Pancreas (tissue), 10 donors: Measurements from ENCODE around the gene GPC1. TPM values are rescaled to one million over a fixed set of nuclear protein-coding genes. Genes with fewer than 3 reads are reported as not detected.

Experiments used
- ATAC-seq, 4 donors: fragments of 200-7000 bp; cut with Tn5 transposase; one replicate each; pipeline versions ENCODE4 v1.8.0 to v1.9.1; 2020; ENCODE audit warnings: mild to moderate bottlenecking in 4 of 4, moderate library complexity in 4 of 4
- DNase-seq, 6 donors: peaks; one replicate each; pipeline ENCODE4 v3.0.0-alpha.2; 2020
- FAIRE-seq: peaks from 2 replicates; lab custom pipeline; 2012; peaks lifted over from hg19 to GRCh38; lab: Jason Lieb, UNC
- H3K27ac ChIP-seq, 4 donors: fragments of 200-600 bp; sonication (generic); 1 replicate in 3 of 4; 2 replicates in 1 of 4; pipeline versions ENCODE4 v1.5.0 to v1.8.0; 2020
- H3K27me3 ChIP-seq, 4 donors: fragments of 200-600 bp; one replicate each; pipeline ENCODE4 v1.8.0; 2021
- H3K36me3 ChIP-seq, 3 donors: fragments of 200-600 bp; sonication (generic) in 1 of 3; one replicate each; pipeline versions ENCODE4 v1.5.0 to v1.8.0; 2020 to 2021
- H3K4me1 ChIP-seq, 3 donors: fragments of 200-600 bp; one replicate each; pipeline ENCODE4 v1.8.0; 2021
- H3K4me3 ChIP-seq, 4 donors: fragments of 200-600 bp; sonication (generic) in 2 of 4; one replicate each; pipeline versions ENCODE4 v1.5.0 to v1.8.0; 2020 to 2021
- H3K9me3 ChIP-seq, 4 donors: fragments of 200-600 bp; one replicate each; pipeline ENCODE4 v1.8.0; 2021
- WGBS, 2 donors: extraction: QIAGEN DNeasy Blood & Tissue Kit; methylation state at CpG; one replicate each; pipeline ENCODE4 v1.1.7; 2013; 5-methylcytosine and 5-hydroxymethylcytosine counted together
- intact Hi-C, 3 donors: fragments of 100-400 bp; cut with DNase I; formaldehyde crosslinking; loops; one replicate each; pipeline versions ENCODE4 v1.11.1 to v1.14.2; 2022
- polyA plus RNA-seq, 2 donors: library from polyadenylated mRNA; stranded (reverse); fragments of 200-250 nt; gene quantifications; one replicate each; pipeline ENCODE4 v1.2.3, GENCODE V29; 2013
- total RNA-seq, 6 donors: library from RNA; stranded (reverse); fragmentation: NEBNext Ultra II Directional in 4 of 6; extraction: Animal tissue kit (Norgen Biotek cat#: 25700) in 4 of 6; gene quantifications; one replicate each; pipeline versions ENCODE4 v1.2.1 to v1.2.4, GENCODE V29; 2021 to 2023
- TF ChIP-seq, protein P1 (sequence below), 4 donors: fragments of 200-600 bp; sonication (generic) in 3 of 4; IDR thresholded peaks; one replicate each; pipeline versions ENCODE4 v1.5.0 to v1.8.0; 2021; ENCODE audit warnings: antibody characterized with exemption in 4 of 4
- donor health status: healthy with polysubstance abuse.
- donor health status: DM: no; HTN: no; CAD: no; lungs with moderate emphysema.
- donor health status: DM: no; HTN: no; CAD: no.
- donor health status: control.
- donor health status: control.
- donor health status: Bipolar disorder and iron deficiency.
- donor health status: DM: yes; HTN: yes; CAD: no.
- donor health status: DM: no; HTN: no; CAD: no.
- donor health status: DM: no; HTN: no; CAD: no.
- donor health status: DM: yes; HTN: yes; CAD: no.

GPC1 gene
- total and polyA plus RNA-seq, 8 donors: 11.7 to 37.6 (median 18.0) TPM

DNA sequence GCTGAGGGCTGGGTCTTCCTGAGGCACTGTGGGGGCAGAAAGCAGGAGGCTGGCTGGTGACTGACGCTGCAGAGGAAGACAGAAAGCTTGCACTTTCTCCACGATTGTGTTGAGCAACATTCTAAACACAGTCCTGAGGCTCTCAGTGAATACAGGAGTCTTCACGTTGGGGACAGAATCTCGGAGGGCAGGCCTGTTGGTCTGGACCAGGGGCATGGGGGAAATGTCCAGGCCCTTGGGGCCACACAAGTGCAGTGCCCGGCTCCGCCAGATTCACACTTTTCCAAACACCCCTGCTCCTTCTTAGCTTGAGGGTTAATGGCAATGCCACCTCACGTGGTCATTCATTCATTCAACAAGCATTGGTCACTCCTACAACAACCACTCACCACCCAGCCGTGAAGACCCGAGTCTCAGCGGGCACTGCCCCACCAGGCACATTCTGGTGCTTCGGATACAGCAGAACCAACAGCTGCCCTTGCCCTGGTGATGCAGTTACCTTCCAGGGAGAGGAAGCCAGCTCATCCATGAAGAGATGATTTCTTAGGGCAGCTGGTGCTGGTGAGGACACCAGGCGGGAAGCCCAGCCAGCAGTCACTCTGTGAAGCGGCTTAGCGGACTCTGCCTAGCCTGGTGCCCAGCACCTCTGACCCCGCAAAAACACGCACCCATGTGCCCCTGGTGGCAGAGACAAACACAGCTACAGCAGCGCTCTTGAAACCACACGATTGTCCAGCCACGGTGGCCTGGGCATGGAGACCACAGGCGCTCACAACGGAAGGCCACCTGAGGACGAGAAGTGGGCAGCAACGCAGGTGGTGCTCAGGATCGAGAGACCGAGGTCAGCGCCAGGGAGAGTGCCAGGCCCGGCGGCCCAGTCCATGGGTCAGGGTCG, 10.9 kb upstream of the GPC1 start:
- intact Hi-C loops: no loop called here
- peaks cover 0 to 10% (median 0%) of the 10 kb centered on the region in 3 donors for H3K4me1 ChIP-seq
- H3K36me3 ChIP-seq: no peaks in the 10 kb centered on the region
- 82 to 89% methylated on average over 29 of the region's 29 CpGs for WGBS, 2 donors
- no peak for ATAC-seq
- H3K27ac ChIP-seq: no peak overlapping the region
- TF ChIP-seq, protein P1, sequence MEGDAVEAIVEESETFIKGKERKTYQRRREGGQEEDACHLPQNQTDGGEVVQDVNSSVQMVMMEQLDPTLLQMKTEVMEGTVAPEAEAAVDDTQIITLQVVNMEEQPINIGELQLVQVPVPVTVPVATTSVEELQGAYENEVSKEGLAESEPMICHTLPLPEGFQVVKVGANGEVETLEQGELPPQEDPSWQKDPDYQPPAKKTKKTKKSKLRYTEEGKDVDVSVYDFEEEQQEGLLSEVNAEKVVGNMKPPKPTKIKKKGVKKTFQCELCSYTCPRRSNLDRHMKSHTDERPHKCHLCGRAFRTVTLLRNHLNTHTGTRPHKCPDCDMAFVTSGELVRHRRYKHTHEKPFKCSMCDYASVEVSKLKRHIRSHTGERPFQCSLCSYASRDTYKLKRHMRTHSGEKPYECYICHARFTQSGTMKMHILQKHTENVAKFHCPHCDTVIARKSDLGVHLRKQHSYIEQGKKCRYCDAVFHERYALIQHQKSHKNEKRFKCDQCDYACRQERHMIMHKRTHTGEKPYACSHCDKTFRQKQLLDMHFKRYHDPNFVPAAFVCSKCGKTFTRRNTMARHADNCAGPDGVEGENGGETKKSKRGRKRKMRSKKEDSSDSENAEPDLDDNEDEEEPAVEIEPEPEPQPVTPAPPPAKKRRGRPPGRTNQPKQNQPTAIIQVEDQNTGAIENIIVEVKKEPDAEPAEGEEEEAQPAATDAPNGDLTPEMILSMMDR (IDR thresholded peaks at IDR 0.05): no peak
- H3K4me3 ChIP-seq: no peak overlapping the region
- no peak for FAIRE-seq
- no peaks in the 10 kb centered on the region for H3K27me3 ChIP-seq
- peak; percentile 2 to 51 (median 16) for DNase-seq
- no peaks in the 10 kb centered on the region for H3K9me3 ChIP-seq

DNA sequence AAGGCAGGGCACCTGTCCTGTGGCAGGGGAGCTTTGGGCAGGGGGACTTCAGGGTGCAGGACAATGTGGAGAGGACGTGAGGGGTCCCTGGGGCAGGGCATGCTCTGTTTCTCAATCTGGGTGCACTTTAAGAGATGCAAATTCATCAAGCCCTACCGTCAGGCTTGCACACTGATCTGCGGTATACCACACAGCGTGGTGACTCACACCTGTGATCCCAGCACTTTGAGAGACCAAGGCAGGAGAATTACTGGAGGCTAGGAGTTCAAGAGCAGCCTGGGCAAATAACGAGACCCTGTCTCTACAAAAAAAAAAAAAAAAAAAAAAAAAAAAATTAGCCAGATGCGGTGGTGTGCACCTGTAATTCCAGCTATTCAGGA, 10.2 kb upstream of the GPC1 start:
- no peaks in the 10 kb centered on the region for H3K9me3 ChIP-seq
- H3K4me3 ChIP-seq: no peak overlapping the region
- 88 to 95% methylated on average over 6 of the region's 6 CpGs for WGBS, 2 donors
- FAIRE-seq (no peak), ATAC-seq (no peak), DNase-seq (no peak)
- H3K27me3 ChIP-seq: no peaks in the 10 kb centered on the region
- intact Hi-C loops: no loop called here
- no peaks in the 10 kb centered on the region for H3K36me3 ChIP-seq
- no peak overlapping the region for H3K27ac ChIP-seq
- H3K4me1 ChIP-seq: peaks cover 0 to 10% (median 0%) of the 10 kb centered on the region in 3 donors
- TF ChIP-seq, protein P1 (IDR thresholded peaks at IDR 0.05): no peak

DNA sequence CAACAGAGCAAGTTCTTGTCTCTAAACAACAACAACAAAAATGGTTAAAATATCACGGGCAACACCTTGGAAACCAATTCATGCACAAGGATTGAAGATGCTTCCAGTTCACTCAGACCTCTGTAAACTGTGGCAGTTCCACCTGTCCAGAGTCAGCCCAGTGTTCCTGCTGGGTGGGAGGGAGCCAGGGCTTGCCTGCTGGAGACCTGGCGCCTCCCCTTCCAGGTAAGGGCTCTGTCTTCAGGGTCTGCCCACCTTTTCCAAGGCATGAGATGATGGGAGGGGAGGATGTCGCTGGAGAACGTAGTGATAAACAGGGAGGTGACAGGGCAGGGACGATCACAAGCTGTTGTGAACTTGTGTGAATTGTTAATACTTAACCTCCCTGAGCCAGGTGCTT, 9.8 kb upstream of the GPC1 start:
- intact Hi-C loops: no loop called here
- Histone ChIP-seq H3K27ac (no peak overlapping the region), H3K9me3 (no peaks in the 10 kb centered on the region), H3K27me3 (no peaks in the 10 kb centered on the region), H3K36me3 (no peaks in the 10 kb centered on the region), H3K4me3 (no peak overlapping the region), H3K4me1 (peaks cover 0 to 10% (median 0%) of the 10 kb centered on the region in 3 donors)
- DNase-seq (peak in 2 of 6 donors; percentile 1 to 7), FAIRE-seq (no peak), ATAC-seq (no peak)
- 77 to 82% methylated on average over 5 of the region's 5 CpGs for WGBS, 2 donors
- TF ChIP-seq, protein P1 (IDR thresholded peaks at IDR 0.05): no peak

DNA sequence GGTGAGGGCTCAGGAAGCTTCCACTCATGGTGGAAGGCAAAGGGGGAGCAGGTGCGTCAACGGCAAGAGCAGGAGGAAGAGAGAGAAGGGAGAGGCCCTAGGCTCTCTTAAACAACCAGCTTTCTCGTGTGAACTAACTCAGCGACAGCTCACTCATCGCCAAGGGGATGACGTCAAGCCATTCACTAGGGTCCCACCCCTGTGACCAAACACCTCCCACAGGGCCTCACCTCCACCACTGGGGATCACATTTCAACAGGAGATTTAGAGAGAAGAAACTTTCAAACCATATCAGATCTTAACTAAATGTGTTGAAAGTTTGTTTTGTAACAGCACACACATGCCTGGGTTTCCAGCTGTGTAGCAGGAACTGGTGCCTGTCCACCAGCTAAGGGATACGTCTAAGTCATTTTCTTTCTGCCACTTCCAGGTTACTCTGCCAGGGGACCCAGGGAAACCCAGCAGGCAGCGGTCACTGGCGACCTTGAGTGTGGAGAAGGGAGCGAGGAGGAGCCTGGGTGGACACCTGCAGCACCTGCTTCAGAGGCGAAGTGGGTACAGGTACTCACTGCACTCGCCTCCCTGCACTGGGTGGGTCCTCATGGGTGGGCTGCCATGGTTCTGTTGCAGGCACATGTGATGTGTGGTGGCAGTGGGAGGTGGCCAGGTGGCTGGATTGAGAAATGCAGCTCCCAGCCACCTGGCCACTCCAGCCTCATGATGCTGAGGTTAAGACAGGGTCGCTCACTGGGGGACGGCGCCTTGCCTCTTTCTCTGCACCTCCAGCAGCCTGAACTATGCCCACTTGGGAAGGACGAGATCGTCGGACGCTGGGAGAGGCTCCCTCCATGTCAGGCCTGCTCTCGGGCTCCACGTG, 8.4 kb upstream of the GPC1 start:
- 49 to 52% methylated on average over 21 of the region's 21 CpGs for WGBS, 2 donors

More for the DNA sequence above, 8.4 kb upstream of the GPC1 start:
- Histone ChIP-seq H3K4me1 (peaks cover 0 to 10% (median 0%) of the 10 kb centered on the region in 3 donors), H3K27ac (peak overlapping the region; percentile 39 to 84 (median 58)), H3K9me3 (no peaks in the 10 kb centered on the region), H3K27me3 (no peaks in the 10 kb centered on the region), H3K4me3 (no peak overlapping the region), H3K36me3 (no peaks in the 10 kb centered on the region)
- TF ChIP-seq, protein P1 (IDR thresholded peaks at IDR 0.05): no peak
- DNase-seq (peak; percentile 48 to 73 (median 66)), ATAC-seq (peak; percentile 74 to 86 (median 80)), FAIRE-seq (no peak)
- intact Hi-C loops: no loop called here
